AG08396 (cell line): ENCODE data around the gene ACOX3.

Experiments used
- DNase-seq: peaks from one replicate; pipeline ENCODE4 v3.0.0; 2012; ENCODE audit warnings: low spot score, mixed read lengths

The ACOX3 gene

DNA sequence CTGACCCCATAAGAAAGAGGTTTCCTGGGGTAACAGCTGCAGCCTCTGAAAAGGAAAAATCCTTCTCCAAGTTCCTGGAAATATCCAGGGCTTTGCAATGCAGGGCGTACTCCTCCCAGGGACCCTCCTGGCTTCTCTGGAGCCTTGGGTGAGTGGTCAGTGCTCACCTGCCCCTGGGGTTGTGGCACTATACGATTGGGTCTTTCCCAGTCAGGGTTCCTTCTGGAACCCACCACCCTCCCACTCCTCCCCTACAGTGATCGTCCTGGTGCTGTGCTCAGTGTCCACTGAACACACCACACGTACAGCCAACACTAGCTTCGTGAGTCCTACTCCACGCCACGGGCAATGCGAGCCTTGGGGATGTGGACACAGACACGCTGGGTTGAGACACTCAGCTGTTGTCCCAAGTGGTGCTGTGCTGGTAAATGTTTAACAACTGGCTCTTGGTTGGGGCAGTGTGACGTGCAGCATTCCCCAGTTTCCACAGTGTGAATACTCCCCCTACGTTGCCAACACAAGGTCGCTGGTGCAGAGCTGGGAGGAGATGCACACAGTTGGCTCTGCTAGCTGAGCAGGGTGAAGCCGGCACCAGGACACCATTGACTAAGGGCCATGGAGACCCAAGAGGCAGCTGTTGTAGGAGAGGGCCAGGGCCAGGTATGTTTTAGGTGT is 105.6 kb downstream of the ACOX3 start:
- no peak for DNase-seq

DNA sequence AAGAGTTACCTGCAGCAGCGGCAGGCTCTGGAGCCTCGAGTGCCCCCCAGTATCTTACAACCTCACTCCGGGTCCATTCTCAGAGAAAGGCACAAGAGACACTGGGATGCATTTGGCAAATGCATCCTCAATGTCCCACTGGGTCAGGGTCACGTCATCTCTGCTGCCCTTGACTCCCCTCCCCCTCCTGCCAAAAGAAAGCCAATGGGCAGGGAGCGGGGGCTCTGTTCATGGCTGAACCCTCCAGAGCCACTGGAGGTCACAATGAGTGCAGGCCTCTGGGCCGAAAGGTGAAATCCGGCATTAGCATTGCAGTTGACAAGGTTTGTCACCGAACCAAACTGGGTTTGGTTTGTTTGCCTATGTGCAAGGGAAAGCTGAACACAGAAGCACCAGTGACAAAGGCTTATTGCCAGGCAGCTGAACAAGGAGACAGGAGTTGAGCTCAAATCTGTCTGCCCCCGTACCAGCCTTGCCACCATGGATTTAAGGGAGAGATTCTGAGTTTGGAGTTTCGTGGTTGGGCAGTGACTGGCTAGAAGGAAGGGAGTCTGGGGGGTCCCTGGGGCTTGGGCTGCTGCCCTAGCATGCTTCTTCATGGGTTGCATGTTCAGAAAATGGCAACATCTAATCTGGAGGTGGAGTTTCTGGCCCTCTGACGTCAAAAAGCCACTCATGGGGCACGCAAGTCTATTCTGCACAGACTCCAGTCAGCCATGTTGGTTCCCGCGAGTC is 106.6 kb downstream of the ACOX3 start:
- no peak for DNase-seq

DNA sequence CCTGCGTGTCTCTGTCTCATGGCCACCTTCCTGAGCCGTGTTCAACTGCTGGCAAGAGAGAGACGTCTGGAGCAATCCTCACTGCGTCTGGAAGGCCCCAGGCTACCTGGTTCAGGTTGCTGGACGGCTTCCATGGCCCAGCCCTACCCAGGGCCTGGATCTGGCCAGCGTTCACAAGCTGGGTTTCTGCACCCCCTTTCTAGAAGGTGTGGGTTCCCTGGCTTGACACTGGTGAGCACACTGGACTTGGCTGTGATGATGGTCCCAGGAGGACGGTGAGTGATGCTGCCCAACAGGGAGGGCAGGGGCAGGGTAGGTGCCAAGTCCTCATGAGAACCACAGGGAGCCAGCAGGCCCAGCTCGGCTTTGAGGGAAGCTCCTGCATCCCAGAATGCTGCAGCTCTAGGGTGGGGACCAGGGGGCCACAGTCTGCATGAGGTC is 107.6 kb downstream of the ACOX3 start:
- no peak for DNase-seq

DNA sequence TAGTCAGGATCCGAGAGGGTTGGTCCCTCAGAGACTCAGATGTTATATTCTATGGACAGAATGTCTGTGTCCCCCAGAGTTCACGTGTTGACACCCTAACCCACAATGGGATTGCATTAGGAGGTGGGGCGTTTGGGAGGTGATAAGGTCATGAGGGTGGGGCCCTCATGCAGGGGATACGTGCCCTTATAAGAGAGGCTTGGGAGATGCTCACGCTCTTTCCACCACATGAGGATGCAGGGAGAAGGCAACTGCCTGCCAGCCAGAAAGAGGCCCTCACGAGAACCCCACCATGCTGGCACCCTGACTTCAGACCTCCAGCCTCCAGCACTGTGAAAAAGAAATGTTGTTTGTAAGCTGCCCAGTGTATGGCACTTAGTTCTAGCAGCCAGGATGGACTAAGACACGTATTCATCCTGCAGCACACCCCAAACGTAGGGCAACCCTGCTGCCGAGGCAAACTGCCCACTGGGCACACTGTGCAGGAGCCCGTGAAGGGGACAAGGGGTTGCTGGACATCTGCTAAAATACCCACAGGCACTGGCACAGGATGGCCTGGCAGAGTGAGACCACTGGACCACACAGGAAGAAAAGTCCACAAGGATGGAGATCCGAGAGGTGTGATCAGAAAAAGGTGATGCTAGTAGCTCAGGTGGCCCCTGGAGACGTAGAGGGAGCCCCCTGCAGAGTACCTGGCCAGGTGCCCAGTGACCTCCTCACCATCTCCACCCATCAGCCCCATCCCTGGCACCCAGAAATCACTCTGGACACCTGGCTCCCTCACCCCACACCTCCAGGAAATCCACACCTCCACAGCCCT is 108.3 kb downstream of the ACOX3 start:
- DNase-seq = no peak

DNA sequence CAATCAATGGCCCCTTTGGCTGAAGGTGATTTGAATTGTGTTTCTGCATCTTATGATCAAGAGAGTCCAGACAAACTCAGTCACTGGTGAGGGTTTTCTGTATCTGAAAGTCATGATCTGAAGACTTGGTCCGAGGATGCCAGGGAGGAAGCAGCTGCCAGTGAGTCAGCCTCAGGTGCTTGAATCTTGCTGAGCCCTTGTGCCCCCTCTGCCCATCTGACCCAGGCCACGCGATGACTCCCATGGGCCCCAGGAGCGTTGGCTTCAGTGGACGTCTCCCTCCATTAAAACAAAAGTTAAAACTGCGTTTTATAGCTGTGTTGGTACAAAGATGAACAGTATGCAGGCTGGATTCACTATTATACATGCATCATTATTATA is 109.0 kb downstream of the ACOX3 start:
- no peak for DNase-seq

DNA sequence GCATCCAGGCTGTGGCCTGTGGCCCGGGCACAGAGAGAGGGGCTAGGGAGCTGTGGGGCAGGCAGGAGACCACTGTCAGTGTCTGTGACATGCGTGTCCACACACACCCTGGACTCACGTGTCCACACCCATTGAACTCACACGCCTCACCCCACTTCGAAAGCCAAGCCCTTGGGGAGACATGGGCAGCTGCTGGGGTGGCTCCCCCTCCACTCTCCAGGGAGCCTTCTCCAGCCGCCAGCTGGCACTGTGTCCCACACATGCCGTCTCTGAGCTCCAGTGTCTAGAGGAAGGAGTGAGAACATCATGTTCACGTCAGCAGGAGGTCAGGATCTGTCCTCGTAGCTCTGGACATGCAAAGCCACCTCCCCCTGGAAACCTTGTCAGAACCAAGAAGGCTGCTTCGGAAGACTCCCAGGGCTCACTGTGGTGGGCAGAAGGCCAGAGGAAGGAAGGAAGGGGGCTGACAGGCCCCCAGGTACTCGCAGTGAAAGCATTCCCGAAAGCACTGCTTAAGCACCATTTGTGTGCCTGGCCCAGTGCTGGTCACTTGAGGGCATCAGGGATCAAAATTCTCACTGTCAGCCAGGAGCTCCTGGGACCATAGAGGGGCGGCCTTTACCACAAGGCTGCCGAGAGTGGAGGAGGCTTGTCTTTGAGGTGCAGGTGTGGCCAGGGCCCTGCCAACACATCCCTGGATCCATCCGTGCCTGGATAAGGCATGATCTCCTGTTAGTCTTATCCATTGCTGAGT is 109.5 kb downstream of the ACOX3 start:
- no peak for DNase-seq

DNA sequence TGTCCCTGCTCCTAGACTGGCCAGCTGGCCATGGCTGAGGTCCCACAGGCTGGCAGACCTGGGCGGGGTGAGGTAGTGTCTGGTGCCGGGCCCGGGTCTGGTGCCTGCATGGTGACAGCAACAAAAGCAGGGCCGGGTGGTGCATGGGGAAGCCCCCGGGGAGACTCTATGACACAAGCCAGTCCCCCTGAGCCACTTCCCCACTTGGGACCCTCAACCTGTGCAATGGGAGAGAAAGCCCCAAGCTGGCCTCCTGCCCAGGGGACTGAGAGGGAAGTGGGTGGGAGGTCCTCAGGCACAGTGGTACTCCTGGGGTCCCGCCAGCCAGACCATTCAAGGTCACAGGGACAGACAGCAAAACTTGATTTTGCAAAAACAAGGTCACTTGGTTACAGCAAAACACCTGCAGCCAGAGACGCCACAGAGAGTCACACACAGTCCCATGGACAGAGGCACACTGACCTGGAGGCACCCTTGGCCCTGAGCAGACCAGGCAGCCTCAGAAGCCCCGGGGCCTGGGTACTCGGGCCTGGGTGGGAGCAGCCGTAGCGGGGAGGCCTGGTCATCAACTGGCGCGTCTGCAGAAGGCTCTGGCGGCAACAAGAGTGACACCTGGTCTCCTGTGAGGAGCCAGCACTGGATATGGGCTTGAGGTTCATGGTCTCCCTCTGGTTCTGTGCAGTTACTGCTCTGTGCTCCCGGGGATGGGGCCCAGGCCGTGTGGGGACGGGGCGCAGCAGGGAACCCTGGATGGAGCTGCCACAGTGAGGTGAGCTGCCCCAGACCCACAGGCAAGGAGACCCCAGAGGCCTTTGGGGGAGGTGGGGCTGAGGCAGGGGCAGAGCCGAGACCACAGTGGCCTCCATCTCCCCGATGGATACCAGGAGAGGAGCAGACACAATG is 110.4 kb downstream of the ACOX3 start:
- DNase-seq = no peak

DNA sequence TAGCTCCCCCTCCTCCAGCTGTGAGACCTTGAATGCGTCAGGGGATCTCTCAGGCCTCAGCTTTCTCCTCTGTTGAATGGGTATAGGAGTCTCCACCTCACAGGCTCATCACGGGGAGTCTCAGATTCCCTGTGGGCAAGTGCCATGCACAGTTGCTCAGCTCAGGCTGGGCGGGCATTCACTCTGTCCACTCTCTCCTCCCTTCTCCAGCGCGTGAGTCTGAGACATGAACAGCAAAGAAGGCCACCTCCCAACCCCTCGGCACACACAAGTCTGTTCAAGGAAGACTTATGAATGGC is 111.0 kb downstream of the ACOX3 start:
- DNase-seq = no peak

DNA sequence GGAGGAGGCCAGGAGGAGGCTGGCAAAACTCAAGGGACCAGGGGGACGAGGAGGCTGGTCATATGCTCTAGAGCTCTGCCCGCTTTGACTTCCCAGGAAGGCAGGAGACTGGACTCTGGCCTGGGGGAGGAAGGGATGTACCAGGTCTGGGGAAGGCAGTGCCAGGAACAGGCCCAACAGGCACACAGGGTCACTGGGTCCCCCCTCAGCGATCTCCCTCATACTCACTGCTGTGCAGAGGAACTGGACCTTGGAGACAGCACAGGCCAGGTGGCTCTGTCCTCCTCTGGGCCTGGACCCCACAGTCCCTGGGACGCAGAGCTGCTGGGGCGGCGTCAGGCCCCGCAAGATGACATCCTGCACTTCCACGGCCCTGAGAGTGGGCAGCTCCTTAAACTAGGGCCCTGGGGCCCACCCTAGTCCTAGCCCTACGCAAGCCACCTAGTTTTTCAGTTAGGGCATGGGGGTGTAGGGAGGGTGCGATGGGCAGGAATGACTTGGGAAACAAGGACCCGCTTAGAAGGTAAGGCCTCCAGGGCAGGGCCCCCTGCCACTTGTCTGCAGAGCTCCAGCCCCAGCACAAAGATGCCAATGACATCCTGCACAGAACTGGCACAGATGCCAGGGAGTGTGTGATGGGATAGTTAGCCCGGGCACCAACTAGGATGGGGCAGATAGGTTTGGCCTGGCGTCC is 111.5 kb downstream of the ACOX3 start:
- DNase-seq = no peak

DNA sequence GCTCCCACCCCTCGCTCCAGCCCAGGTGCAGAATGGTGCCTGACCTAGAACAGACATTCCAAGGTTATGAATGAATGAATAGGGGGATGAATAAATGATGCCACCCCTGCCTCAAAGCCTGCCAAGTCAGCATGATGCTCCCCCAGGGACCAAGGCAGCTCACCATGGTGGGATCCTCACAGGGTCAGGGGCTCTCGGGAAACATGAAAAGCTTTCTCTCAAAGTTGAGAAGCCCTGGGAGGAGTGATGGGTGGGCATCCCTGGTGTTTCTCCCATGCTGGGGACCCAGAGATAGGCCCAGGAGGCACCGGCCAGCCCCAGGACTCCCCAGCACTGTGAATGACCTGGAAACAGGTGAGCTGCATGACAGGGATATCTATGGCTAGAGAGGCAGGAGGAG is 112.1 kb downstream of the ACOX3 start:
- DNase-seq = no peak

DNA sequence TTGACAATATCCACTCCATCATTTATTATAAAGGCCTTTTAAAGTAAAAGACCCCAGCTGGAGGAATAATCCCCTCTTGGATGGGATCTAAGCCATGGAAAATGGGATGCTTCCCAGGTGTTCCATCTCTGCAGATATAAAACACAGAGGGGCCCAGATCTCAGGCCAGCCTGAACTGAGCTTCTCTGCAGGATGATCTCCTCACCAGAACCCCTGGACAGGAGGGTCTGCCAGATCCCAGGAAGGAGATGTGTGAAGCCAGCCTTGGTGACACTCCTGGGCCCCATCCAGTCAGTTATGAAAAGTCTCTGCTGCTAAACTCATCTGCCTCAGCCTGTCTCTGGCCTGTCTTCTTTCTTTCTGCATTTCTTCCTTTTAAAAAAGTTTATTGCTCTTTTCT is 114.3 kb downstream of the ACOX3 start:
- DNase-seq = no peak

DNA sequence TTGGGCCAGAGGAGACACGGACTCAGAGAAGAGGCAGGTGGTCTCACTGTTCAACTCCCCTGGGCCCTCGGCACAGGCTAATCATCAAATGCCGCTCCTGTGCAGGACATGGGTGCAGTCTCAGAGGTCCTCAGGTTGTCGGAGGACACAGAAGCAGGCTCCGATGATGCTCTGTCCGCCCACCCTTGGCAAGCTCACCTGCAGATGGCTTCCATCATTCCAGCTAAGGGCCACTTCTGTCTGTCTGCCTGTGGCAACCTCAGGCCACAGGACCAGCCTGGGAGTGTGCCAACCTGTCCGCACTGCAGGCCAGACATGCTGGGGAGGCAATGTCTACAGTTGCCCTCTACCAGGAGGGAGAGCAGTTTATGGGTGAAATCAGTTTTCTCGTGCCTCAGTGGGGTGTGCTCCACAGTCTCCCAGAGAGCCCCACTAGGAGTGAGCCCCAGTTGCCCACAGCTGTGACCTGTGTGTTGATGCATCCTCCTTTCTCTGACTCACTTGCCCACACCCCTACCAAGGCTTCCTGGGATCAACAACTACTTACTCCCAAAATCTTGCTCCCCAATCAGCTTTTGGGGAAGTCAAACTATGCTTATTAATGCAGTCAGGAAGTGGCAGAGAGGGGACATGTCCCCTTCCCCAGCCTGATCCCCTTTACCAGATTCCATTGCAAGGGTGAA is 115.1 kb downstream of the ACOX3 start:
- DNase-seq = no peak

DNA sequence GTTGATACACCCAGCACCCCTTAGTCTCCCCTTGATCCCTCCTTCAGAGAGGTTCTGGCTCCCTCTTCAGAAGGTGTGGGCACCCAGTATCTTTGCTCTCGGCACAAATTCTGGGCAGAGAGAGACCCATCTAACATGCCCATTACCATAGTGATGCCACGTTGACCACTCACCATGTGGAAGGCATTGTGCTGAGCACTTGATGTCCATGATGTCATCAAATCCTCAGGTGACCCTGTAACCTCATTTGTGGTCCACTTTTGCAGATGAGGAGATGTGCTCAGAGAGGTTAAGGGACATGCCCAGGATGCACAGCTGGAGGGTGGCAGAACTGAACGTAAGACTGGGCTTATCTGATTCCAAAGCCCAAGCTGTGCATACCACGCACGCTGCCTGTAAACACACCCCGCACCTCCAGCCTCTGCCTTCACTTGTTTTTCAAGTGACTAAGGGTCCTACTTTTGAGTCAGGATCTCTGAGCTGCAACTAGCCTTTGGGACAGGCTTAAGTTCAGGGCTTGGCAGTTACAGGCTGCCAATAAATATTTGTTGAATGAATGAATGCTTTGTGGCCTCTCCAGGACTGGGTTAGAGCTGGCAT is 115.8 kb downstream of the ACOX3 start:
- DNase-seq = no peak

DNA sequence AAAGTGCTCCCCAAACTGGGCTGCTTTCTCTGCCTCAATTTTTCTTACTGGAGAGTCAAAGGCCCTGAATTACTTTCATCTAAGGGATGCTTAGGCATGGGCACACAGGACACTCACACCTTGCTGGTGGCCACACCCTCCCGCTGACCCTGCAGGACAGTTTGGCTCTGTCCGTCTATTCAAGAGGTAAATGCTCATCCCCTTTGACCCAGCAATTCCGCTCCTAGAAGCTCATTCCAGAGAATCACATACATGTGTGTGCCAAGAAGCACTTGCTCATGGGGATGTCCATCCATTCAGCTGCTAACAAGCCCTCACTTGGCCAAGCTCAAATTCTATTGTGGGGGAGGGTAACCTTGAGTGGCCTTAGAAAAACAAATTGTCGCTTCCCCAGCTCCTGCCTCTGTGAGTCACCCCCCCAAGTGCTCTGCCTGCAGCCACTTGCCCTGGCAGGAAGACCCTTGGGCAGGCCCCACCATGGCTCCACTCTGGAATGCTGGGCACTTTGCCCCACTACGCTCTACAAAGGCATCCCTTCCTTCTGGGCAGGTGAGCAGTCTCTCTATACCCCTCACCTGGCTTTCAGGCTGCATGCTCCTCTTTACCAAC is 116.5 kb downstream of the ACOX3 start:
- no peak for DNase-seq

DNA sequence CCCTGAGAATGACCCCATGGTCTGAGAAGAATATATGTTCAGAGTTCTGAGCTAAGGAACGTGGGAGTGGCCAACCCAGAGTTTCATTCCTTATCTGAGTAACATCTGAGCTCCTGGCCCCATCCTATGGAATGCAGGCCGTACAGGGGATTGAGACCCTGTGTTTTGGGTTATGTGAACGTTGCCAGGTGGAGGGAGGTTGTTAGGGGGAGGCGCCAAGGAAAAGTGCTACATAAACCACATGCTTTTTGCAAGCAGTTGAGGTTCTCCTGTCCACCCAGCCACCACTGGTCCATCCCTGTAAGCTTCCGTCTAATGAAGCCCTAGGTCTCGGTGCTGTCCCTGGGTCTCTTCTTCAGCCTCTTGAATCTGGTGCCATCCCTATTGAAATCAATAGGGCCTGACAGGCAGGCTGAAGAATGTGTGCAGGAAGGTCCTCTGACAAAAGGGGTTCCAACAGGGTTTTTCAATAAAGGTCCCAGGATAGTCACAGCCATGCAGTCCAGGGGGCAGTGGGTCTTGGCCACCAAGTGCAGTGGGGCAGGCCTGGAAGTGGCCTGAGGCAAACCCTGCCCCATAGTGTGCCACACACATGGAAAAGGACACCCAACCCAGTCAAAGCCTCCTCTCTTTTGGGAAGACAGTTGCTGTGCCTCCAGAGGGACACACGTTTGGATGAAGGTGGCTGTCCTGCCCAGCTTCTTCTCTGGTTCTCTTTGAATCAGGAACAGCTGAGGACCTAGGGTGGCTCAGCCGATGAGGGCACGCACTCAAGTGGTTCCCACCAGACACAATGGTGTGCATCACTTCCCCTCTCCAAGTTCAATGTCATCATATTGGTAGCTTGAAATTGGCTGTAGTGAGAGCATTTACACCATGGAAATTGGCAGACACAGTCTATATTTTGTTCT is 117.5 kb downstream of the ACOX3 start:
- DNase-seq = no peak

DNA sequence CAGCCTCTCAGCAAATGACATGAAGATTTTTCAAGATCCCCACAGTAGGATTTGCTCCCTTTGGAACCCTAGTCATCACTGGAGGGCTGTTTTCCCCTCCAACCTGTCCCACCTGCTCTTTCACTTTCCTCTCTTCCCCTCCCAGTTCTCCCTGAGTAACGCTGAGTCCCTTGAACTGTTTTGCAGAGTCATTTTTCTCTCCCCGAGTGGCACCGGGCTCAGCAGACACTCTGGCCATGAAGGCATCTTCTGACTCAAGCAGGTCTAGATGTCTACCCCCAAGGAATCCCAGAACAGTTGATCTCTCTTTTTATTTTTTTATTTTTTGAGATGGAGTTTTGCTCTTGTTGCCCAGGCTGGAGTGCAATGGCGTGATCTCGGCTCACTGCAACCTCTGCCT is 118.8 kb downstream of the ACOX3 start:
- DNase-seq = no peak

DNA sequence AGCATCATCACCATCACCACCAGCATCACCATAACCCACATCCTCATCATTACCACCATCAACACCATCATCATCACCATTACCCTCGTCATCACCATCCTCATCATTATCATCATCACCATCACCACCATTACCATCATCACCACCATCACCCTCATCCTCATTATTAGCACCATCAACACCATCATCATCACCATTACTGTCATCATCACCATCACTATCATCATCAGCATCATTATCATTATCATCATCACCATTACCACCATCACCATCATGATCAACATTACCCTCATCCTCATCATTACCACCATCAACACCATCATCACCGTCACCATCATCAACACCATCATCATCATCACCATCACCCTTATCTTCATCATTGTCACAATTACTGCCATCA is 119.3 kb downstream of the ACOX3 start:
- DNase-seq = no peak

DNA sequence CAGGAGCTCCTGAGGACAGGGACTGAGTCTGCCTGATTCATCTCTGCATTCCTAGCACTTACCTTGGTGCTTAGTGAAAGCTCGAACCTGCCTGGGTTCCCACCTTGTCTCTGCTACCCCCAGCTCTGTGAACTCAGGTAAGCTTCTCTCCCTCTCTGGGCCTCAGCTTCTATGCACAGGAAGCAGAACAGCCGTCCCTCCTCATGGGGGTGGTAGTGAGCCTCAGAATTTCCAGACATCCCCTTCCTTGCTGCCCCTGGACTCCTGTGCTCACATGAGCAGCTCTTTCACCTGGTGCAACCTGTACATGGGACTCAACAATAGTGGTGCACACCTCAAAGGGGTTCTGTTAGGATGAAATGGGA is 120.2 kb downstream of the ACOX3 start:
- no peak for DNase-seq
